ENCODE results near the gene CDH26.

The CDH26 gene

DNA sequence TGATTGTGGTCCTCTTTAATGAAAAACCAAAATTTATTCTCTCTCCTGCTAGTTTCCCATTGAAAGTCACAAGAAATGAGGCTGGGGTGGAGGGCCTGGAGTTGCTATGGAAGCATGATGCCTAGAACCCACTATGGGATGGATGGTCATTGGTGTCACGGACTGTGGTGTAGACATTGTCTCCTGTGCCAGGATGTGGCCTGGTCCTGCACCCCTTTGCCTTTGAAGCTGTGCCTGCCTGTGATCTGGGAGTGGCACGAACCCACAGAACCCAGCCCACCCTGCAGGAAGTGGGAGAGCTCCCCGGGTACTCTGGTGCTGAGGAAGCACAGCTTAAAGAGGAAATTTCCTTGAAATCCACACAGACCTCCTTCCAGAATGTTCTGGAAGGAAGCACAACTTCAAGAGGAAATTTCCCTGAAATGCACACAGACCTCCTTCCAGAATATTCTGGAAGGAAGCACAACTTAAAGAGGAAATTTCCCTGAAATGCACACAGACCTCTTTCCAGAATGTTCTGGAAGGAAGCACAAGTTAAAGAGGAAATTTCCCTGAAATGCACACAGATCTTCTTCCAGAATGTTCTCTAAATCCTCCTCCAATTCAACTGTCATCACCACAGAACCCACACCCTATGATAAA lies 105.6 kb downstream of the CDH26 start:
- DNase-seq (ENCODE audit: low read depth) = no peak

All from GM04503 (cell line).